HEK293 (cell line): ENCODE measurements around the gene EIF2B5.

Source experiments
- EGR2 ChIP-seq: fragments of 450-650 bp; formaldehyde crosslinking; IDR thresholded peaks from 2 replicates; pipeline ENCODE4 v1.5.1; 2016; ENCODE audit warnings: low read depth, missing biosample characterization, missing genetic modification characterization
- GLI4 ChIP-seq: fragments of 450-650 bp; formaldehyde crosslinking; IDR thresholded peaks from 2 replicates; pipeline ENCODE4 v1.5.1; 2016; ENCODE audit warnings: missing biosample characterization, missing genetic modification characterization
- ZBTB21 ChIP-seq: fragments of 450-650 bp; formaldehyde crosslinking; IDR thresholded peaks from 2 replicates; pipeline ENCODE4 v1.5.1; 2017; ENCODE audit warnings: missing biosample characterization, missing genetic modification characterization
- ZNF174 ChIP-seq: fragments of 450-650 bp; formaldehyde crosslinking; IDR thresholded peaks from 2 replicates; pipeline ENCODE4 v1.5.0; 2017; ENCODE audit warnings: missing biosample characterization, mild to moderate bottlenecking, missing genetic modification characterization
- ZNF184 ChIP-seq: fragments of 450-650 bp; IDR thresholded peaks from 2 replicates; pipeline ENCODE4 v1.5.1; 2018; ENCODE audit warnings: missing biosample characterization, mild to moderate bottlenecking, missing genetic modification characterization
- ZNF274 ChIP-seq, 2 experiments: fragments of 200-500 bp in 1 of 2; fragments of 450-650 bp in 1 of 2; sonication (Bioruptor generic) in 1 of 2; formaldehyde crosslinking in 1 of 2; IDR thresholded peaks; 2 replicates each; pipeline versions ENCODE4 v1.5.1 to v1.6.1; 2014 to 2016; ENCODE audit warnings: borderline replicate concordance in 1 of 2, inconsistent platforms in 1 of 2, low read length in 1 of 2, missing biosample characterization in 1 of 2, missing genetic modification characterization in 1 of 2
- ZNF311 ChIP-seq: fragments of 450-650 bp; formaldehyde crosslinking; IDR thresholded peaks from 2 replicates; pipeline ENCODE4 v1.5.1; 2017; ENCODE audit warnings: missing biosample characterization, missing genetic modification characterization, borderline replicate concordance
- ZNF639 ChIP-seq: fragments of 450-650 bp; formaldehyde crosslinking; IDR thresholded peaks from 2 replicates; pipeline ENCODE4 v1.5.1; 2016; ENCODE audit warnings: missing biosample characterization, missing genetic modification characterization
- ZNF660 ChIP-seq: fragments of 450-650 bp; IDR thresholded peaks from 2 replicates; pipeline ENCODE4 v1.5.1; 2018; ENCODE audit warnings: missing biosample characterization, mild to moderate bottlenecking, missing genetic modification characterization
- ZNF791 ChIP-seq: fragments of 450-650 bp; formaldehyde crosslinking; IDR thresholded peaks from 2 replicates; pipeline ENCODE4 v1.5.1; 2016; ENCODE audit warnings: missing biosample characterization, missing genetic modification characterization
- TF ChIP-seq, protein P1 (sequence below): sonication (generic); formaldehyde crosslinking; IDR thresholded peaks from 2 replicates; pipeline ENCODE4 v1.8.1; 2022; ENCODE audit warnings: mild to moderate bottlenecking, moderate library complexity, missing genetic modification reagents
- TF ChIP-seq, protein P2 (sequence below): fragments of 450-650 bp; formaldehyde crosslinking; IDR thresholded peaks from 2 replicates; pipeline ENCODE4 v1.5.1; 2016; ENCODE audit warnings: missing biosample characterization, missing genetic modification characterization
- TF ChIP-seq, protein P3 (sequence below): fragments of 450-650 bp; formaldehyde crosslinking; IDR thresholded peaks from 2 replicates; pipeline ENCODE4 v1.5.1; 2016; ENCODE audit warnings: missing biosample characterization, missing genetic modification characterization, low read depth
- TF ChIP-seq, protein P4 (sequence below): fragments of 450-650 bp; formaldehyde crosslinking; IDR thresholded peaks from 2 replicates; pipeline ENCODE4 v1.5.1; 2016; ENCODE audit warnings: missing biosample characterization, missing genetic modification characterization

- no peak for TF ChIP-seq GLI4 (tag by site-specific recombination)
- TF ChIP-seq ZNF274 (IDR thresholded peaks at IDR 0.05; ENCODE audit: low read length), result no peak
- no peak for TF ChIP-seq ZNF274 (tag by site-specific recombination; IDR thresholded peaks at IDR 0.05; ENCODE audit: borderline replicate concordance)
- TF ChIP-seq EGR2 (tag by site-specific recombination), result no peak
- TF ChIP-seq, protein P1, sequence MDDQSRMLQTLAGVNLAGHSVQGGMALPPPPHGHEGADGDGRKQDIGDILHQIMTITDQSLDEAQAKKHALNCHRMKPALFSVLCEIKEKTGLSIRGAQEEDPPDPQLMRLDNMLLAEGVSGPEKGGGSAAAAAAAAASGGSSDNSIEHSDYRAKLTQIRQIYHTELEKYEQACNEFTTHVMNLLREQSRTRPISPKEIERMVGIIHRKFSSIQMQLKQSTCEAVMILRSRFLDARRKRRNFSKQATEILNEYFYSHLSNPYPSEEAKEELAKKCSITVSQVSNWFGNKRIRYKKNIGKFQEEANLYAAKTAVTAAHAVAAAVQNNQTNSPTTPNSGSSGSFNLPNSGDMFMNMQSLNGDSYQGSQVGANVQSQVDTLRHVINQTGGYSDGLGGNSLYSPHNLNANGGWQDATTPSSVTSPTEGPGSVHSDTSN (CRISPR knock-in tag), result no peak
- TF ChIP-seq, protein P2, sequence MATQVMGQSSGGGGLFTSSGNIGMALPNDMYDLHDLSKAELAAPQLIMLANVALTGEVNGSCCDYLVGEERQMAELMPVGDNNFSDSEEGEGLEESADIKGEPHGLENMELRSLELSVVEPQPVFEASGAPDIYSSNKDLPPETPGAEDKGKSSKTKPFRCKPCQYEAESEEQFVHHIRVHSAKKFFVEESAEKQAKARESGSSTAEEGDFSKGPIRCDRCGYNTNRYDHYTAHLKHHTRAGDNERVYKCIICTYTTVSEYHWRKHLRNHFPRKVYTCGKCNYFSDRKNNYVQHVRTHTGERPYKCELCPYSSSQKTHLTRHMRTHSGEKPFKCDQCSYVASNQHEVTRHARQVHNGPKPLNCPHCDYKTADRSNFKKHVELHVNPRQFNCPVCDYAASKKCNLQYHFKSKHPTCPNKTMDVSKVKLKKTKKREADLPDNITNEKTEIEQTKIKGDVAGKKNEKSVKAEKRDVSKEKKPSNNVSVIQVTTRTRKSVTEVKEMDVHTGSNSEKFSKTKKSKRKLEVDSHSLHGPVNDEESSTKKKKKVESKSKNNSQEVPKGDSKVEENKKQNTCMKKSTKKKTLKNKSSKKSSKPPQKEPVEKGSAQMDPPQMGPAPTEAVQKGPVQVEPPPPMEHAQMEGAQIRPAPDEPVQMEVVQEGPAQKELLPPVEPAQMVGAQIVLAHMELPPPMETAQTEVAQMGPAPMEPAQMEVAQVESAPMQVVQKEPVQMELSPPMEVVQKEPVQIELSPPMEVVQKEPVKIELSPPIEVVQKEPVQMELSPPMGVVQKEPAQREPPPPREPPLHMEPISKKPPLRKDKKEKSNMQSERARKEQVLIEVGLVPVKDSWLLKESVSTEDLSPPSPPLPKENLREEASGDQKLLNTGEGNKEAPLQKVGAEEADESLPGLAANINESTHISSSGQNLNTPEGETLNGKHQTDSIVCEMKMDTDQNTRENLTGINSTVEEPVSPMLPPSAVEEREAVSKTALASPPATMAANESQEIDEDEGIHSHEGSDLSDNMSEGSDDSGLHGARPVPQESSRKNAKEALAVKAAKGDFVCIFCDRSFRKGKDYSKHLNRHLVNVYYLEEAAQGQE (tag by site-specific recombination), result no peak
- TF ChIP-seq ZNF660 (tag by site-specific recombination), result no peak
- TF ChIP-seq, protein P3, sequence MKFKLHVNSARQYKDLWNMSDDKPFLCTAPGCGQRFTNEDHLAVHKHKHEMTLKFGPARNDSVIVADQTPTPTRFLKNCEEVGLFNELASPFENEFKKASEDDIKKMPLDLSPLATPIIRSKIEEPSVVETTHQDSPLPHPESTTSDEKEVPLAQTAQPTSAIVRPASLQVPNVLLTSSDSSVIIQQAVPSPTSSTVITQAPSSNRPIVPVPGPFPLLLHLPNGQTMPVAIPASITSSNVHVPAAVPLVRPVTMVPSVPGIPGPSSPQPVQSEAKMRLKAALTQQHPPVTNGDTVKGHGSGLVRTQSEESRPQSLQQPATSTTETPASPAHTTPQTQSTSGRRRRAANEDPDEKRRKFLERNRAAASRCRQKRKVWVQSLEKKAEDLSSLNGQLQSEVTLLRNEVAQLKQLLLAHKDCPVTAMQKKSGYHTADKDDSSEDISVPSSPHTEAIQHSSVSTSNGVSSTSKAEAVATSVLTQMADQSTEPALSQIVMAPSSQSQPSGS (tag by site-specific recombination), result no peak
- TF ChIP-seq ZNF311 (tag by site-specific recombination), result no peak
- no peak for TF ChIP-seq ZNF184
- TF ChIP-seq ZNF174 (tag by site-specific recombination), result no peak
- TF ChIP-seq, protein P4, sequence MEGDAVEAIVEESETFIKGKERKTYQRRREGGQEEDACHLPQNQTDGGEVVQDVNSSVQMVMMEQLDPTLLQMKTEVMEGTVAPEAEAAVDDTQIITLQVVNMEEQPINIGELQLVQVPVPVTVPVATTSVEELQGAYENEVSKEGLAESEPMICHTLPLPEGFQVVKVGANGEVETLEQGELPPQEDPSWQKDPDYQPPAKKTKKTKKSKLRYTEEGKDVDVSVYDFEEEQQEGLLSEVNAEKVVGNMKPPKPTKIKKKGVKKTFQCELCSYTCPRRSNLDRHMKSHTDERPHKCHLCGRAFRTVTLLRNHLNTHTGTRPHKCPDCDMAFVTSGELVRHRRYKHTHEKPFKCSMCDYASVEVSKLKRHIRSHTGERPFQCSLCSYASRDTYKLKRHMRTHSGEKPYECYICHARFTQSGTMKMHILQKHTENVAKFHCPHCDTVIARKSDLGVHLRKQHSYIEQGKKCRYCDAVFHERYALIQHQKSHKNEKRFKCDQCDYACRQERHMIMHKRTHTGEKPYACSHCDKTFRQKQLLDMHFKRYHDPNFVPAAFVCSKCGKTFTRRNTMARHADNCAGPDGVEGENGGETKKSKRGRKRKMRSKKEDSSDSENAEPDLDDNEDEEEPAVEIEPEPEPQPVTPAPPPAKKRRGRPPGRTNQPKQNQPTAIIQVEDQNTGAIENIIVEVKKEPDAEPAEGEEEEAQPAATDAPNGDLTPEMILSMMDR (tag by site-specific recombination), result no peak
- TF ChIP-seq ZNF791, result no peak
- no peak for TF ChIP-seq ZNF639 (tag by site-specific recombination)
- TF ChIP-seq ZBTB21, result no peak
Observed at GRCh38 chr3:184183679-184184078, 48.5 kb downstream of the EIF2B5 start.
